Activated naive CD8-positive, alpha-beta T cell treated with anti-CD3 and anti-CD28 coated beads, Interleukin-2, amount 10 ng/mL, durations not matched to agents 7 days and 5 days (primary cell): ENCODE results near the gene CHI3L1. TPM values are rescaled to one million over a fixed set of nuclear protein-coding genes. Genes with fewer than 3 reads are reported as not detected.

Experiments
- ATAC-seq: fragments of 150-1000 bp; cut with Tn5 transposase; one replicate; pipeline ENCODE4 v1.10.0; 2021; ENCODE audit warnings: low read depth, moderate library complexity
- POLR2A ChIA-PET: fragments of 350-600 bp; sonication (Branson Sonifier 250); formaldehyde crosslinking; loops from one replicate; lab custom pipeline; 2021; ENCODE audit warnings: antibody characterized with exemption; lab: Charles Lee
- DNase-seq: peaks from one replicate; pipeline ENCODE4 v3.0.0; 2021
- H3K27ac Mint-ChIP-seq: one replicate; pipeline ENCODE4 v1.8.0; 2022; ENCODE audit warnings: mild to moderate bottlenecking, mixed read lengths
- H3K27me3 Mint-ChIP-seq: one replicate; pipeline ENCODE4 v1.8.0; 2022; ENCODE audit warnings: mild to moderate bottlenecking, moderate library complexity, mixed read lengths
- H3K36me3 Mint-ChIP-seq: one replicate; pipeline ENCODE4 v1.8.0; 2021; ENCODE audit warnings: mild to moderate bottlenecking, mixed read lengths
- H3K4me1 Mint-ChIP-seq: one replicate; pipeline ENCODE4 v1.8.0; 2021; ENCODE audit warnings: mixed read lengths
- H3K4me3 Mint-ChIP-seq: one replicate; pipeline ENCODE4 v1.8.0; 2022; ENCODE audit warnings: mild to moderate bottlenecking, moderate library complexity, mixed read lengths
- H3K9me3 Mint-ChIP-seq: one replicate; pipeline ENCODE4 v1.8.0; 2021; ENCODE audit warnings: mixed read lengths
- total RNA-seq, 2 experiments: library from RNA; stranded (reverse); gene quantifications; one replicate each; pipeline ENCODE4 v1.2.3, GENCODE V29; 2021

Gene CHI3L1
- total RNA-seq, 2 experiments from 2014 or later = 0.37 to 0.53 TPM

DNA sequence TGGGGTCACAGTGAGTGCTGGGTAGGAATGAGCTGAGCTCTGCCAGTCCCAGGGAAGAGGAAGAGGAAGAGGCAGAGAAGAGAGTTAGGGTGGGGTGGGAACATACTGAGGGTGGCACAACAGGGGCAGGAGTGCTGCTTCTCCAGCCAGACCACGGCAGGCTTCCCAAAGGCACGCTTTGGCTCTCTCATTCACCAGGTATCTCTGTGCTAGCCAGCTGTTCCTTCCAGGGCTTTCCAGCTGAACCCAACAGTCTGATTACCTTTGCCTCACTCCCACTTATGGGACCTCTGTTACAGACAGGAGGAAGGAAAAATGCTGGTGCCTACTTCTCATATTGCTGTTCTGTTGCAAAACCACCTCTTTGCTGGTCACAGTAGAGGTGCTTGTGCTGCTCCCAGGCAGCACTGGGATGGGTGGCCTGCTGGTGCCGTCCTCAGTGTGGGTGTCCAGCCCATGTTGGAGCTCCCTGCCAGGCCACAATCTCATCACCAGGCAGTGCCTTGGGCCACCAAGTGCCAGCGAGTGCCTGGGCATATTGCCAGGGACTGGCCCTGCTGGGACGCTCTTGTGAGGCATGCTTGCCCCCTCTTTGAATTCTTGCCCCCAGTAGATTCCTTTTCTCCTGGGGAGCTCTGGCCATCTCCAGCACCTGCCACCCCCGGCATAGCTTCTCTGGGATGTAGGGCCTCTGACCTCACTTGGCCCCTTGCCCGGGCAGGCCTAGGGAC is 56.8 kb downstream of the CHI3L1 start:
- H3K36me3 Mint-ChIP-seq = no peaks in the 10 kb centered on the region
- H3K9me3 Mint-ChIP-seq = no peaks in the 10 kb centered on the region
- H3K4me1 Mint-ChIP-seq = peaks cover 3% of the 10 kb centered on the region
- ATAC-seq (no peak), DNase-seq (no peak)
- no peak overlapping the region for H3K27ac Mint-ChIP-seq
- peaks cover 48% of the 10 kb centered on the region for H3K27me3 Mint-ChIP-seq
- H3K4me3 Mint-ChIP-seq = no peak overlapping the region
- POLR2A ChIA-PET = no interaction called here

Other genes with a start within 250 kb of the CHI3L1 start
- gene ADIPOR1, start 228.4 kb downstream of the CHI3L1 start, total RNA-seq = 10 to 100 TPM; 64.8 to 64.9 TPM
- 10 to 100 TPM; 30.6 to 35.2 TPM for gene CYB5R1, start 219.4 kb downstream of the CHI3L1 start, total RNA-seq
- 10 to 100 TPM; 77.1 to 78.4 TPM for gene TMEM183A, start 179.3 kb downstream of the CHI3L1 start, total RNA-seq
- 10 to 100 TPM; 48.5 to 56.0 TPM for gene PPFIA4, start 160.2 kb downstream of the CHI3L1 start, total RNA-seq
- gene MYOG, start 100.7 kb downstream of the CHI3L1 start, total RNA-seq = not detected
- not detected for gene ADORA1, start 59.0 kb downstream of the CHI3L1 start, total RNA-seq
- gene MYBPH, start 10.9 kb downstream of the CHI3L1 start, total RNA-seq = not detected
- 1 to 10 TPM in 1 of 2 experiments, under 1 TPM in 1; 0.67 to 1.0 TPM for gene CHIT1, start 43.0 kb upstream of the CHI3L1 start, total RNA-seq
- gene BTG2, start 118.8 kb upstream of the CHI3L1 start, total RNA-seq = 10 to 100 TPM; 90.3 to 99.8 TPM
- not detected for gene FMOD, start 164.4 kb upstream of the CHI3L1 start, total RNA-seq